ENCODE measurements around the gene CELF1. TPM values are rescaled to one million over a fixed set of nuclear protein-coding genes. Genes with fewer than 3 reads are reported as not detected.

The CELF1 gene
- total and polyA plus RNA-seq, 10 of the 15 experiments (the other 5 are each of a cell fraction or from before 2014, with no cell fraction given), result 35.3 to 128 (median 85.7) TPM

GRCh38 chr11:47467357-47467756 is 85.6 kb downstream of the CELF1 start:
- Histone ChIP-seq H4K20me1 (ENCODE audit: control insufficient read depth, insufficient read depth) (no peaks in the 10 kb centered on the region; the same call in 1 of the 2 replicates), H3K27ac (ENCODE audit: control insufficient read depth, insufficient read depth) (no peak overlapping the region), H3K4me2 (ENCODE audit: control insufficient read depth, insufficient read depth) (no peak overlapping the region), H3K4me3 (no peak overlapping the region), H3K9me3 (replicated peaks; ENCODE audit: control insufficient read depth, insufficient read depth, low read length) (no peaks in the 10 kb centered on the region), H3K9ac (ENCODE audit: control insufficient read depth, insufficient read depth, low read length) (no peak overlapping the region), H2AFZ (ENCODE audit: control insufficient read depth, low read depth, low read length) (no peak overlapping the region), H3K79me2 (ENCODE audit: control insufficient read depth, insufficient read depth, low read length) (no peaks in the 10 kb centered on the region; the same call in 1 of the 2 replicates), H3K4me1 (ENCODE audit: control insufficient read depth, insufficient read depth, low read length) (no peaks in the 10 kb centered on the region), H3K27me3 (replicated peaks in 1 of 2; ENCODE audit: control insufficient read depth in 2 of 2, insufficient read depth in 2 of 2, low read length in 1 of 2) (no peaks in the 10 kb centered on the region), H3K36me3 (ENCODE audit: control insufficient read depth in 2 of 2, insufficient read depth in 2 of 2, low read length in 1 of 2) (peaks cover 36 to 42% of the 10 kb centered on the region in 2 experiments)
- no peak for DNase-seq (ENCODE audit: low read depth, low spot score)
- in situ Hi-C loops (cut with MboI) (no loop called here), intact Hi-C loops (cut with micrococcal nuclease; ENCODE audit: unreplicated experiment) (no loop called here)
- SMC1A ChIA-PET (ENCODE audit: uncharacterized antibody, unreplicated experiment), result no interaction called here
- no peak for TF ChIP-seq BHLHE40 (IDR thresholded peaks at IDR 0.05; ENCODE audit: borderline replicate concordance in 1 of 2, low read depth in 2 of 2, low read length in 1 of 2)
- no peak for TF ChIP-seq CBX5 (IDR thresholded peaks at IDR 0.05; ENCODE audit: low read depth)
- no peak for TF ChIP-seq JUND (IDR thresholded peaks at IDR 0.05; ENCODE audit: low read depth, low read length)
- no peak for TF ChIP-seq TAF1 (IDR thresholded peaks at IDR 0.05; ENCODE audit: borderline replicate concordance, low read depth, low read length)
- TF ChIP-seq TCF3 (IDR thresholded peaks at IDR 0.05; ENCODE audit: borderline replicate concordance, insufficient read depth, low read depth, low read length), result no peak
- no peak for TF ChIP-seq SP1 (IDR thresholded peaks at IDR 0.05; ENCODE audit: low read depth, low read length)
- no peak for TF ChIP-seq IRF5 (IDR thresholded peaks at IDR 0.05; ENCODE audit: borderline replicate concordance)
- no peak for TF ChIP-seq EED (IDR thresholded peaks at IDR 0.05; ENCODE audit: low read depth)
- no peak for TF ChIP-seq RB1 (IDR thresholded peaks at IDR 0.05; ENCODE audit: borderline replicate concordance)
- WGBS (ENCODE audit: insufficient coverage, insufficient replicate concordance, low lambda C conversion rate, missing lambda C conversion rate), result 95% methylated on average over 7 of the region's 7 CpGs
- no peak for ATAC-seq
- FAIRE-seq, result no peak
- CTCF ChIA-PET, result no interaction called here
- BruUV-seq (replicated peaks), result TSS peak; percentile 20
- RAD21 ChIA-PET (ENCODE audit: unreplicated experiment), result no interaction called here
- POLR2A ChIA-PET, result no interaction called here
